ENCODE measurements around the gene GAL3ST3. TPM values are rescaled to one million over a fixed set of nuclear protein-coding genes. Genes with fewer than 3 reads are reported as not detected.

GAL3ST3 gene
- total and polyA plus RNA-seq, 10 of the 15 experiments (the other 5 are each of a cell fraction or from before 2014, with no cell fraction given), result 0.06 to 0.12 TPM; not detected in 8

DNA sequence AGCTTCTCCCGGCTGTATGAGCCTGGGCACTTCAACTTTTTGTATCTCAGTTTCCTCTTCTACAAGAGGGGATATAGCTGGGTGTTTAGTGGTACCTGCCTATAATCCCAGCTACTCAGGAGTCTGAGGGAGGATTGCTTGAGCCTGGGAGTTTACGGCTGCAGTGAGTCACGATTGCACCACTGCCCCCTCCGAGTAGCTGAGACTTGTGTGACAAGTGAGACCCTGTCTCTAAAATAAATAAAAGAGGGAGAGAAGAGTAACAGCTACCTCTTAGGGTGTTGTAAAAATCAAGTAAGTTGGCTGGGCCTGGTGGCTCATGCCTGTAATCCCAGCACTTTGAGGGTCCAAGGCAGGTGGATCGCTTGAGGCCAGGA lies 12.6 kb downstream of the GAL3ST3 start:
- TF ChIP-seq, protein P1, sequence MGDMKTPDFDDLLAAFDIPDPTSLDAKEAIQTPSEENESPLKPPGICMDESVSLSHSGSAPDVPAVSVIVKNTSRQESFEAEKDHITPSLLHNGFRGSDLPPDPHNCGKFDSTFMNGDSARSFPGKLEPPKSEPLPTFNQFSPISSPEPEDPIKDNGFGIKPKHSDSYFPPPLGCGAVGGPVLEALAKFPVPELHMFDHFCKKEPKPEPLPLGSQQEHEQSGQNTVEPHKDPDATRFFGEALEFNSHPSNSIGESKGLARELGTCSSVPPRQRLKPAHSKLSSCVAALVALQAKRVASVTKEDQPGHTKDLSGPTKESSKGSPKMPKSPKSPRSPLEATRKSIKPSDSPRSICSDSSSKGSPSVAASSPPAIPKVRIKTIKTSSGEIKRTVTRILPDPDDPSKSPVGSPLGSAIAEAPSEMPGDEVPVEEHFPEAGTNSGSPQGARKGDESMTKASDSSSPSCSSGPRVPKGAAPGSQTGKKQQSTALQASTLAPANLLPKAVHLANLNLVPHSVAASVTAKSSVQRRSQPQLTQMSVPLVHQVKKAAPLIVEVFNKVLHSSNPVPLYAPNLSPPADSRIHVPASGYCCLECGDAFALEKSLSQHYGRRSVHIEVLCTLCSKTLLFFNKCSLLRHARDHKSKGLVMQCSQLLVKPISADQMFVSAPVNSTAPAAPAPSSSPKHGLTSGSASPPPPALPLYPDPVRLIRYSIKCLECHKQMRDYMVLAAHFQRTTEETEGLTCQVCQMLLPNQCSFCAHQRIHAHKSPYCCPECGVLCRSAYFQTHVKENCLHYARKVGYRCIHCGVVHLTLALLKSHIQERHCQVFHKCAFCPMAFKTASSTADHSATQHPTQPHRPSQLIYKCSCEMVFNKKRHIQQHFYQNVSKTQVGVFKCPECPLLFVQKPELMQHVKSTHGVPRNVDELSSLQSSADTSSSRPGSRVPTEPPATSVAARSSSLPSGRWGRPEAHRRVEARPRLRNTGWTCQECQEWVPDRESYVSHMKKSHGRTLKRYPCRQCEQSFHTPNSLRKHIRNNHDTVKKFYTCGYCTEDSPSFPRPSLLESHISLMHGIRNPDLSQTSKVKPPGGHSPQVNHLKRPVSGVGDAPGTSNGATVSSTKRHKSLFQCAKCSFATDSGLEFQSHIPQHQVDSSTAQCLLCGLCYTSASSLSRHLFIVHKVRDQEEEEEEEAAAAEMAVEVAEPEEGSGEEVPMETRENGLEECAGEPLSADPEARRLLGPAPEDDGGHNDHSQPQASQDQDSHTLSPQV (IDR thresholded peaks at IDR 0.05), result no peak
- TF ChIP-seq NFXL1 (IDR thresholded peaks at IDR 0.05; ENCODE audit: borderline replicate concordance) (no peak), SMAD1 (IDR thresholded peaks at IDR 0.05; ENCODE audit: low read depth, partially characterized antibody) (no peak), SMAD5 (IDR thresholded peaks at IDR 0.05; ENCODE audit: low read depth) (no peak), NR2C2 (IDR thresholded peaks at IDR 0.05; ENCODE audit: borderline replicate concordance, control insufficient read depth, insufficient read length, low read depth) (no peak), RAD51 (IDR thresholded peaks at IDR 0.05) (no peak)
- TF ChIP-seq, protein P2, sequence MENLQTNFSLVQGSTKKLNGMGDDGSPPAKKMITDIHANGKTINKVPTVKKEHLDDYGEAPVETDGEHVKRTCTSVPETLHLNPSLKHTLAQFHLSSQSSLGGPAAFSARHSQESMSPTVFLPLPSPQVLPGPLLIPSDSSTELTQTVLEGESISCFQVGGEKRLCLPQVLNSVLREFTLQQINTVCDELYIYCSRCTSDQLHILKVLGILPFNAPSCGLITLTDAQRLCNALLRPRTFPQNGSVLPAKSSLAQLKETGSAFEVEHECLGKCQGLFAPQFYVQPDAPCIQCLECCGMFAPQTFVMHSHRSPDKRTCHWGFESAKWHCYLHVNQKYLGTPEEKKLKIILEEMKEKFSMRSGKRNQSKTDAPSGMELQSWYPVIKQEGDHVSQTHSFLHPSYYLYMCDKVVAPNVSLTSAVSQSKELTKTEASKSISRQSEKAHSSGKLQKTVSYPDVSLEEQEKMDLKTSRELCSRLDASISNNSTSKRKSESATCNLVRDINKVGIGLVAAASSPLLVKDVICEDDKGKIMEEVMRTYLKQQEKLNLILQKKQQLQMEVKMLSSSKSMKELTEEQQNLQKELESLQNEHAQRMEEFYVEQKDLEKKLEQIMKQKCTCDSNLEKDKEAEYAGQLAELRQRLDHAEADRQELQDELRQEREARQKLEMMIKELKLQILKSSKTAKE (IDR thresholded peaks at IDR 0.05; ENCODE audit: low read depth, poor library complexity, severe bottlenecking), result no peak
- FAIRE-seq, result no peak
- Histone ChIP-seq H3K4me2 (ENCODE audit: control insufficient read depth, insufficient read depth) (no peak overlapping the region), H3K36me3 (ENCODE audit: control insufficient read depth in 2 of 2, insufficient read depth in 2 of 2, low read length in 1 of 2) (no peaks in the 10 kb centered on the region), H2AFZ (ENCODE audit: control insufficient read depth, low read depth, low read length) (no peak overlapping the region), H3K79me2 (ENCODE audit: control insufficient read depth, insufficient read depth, low read length) (no peaks in the 10 kb centered on the region), H3K27ac (ENCODE audit: control insufficient read depth, insufficient read depth) (no peak overlapping the region), H3K9me3 (replicated peaks; ENCODE audit: control insufficient read depth, insufficient read depth, low read length) (no peaks in the 10 kb centered on the region; the same call in 2 of the 3 replicates), H3K9ac (ENCODE audit: control insufficient read depth, insufficient read depth, low read length) (no peak overlapping the region), H3K4me1 (ENCODE audit: control insufficient read depth, insufficient read depth, low read length) (no peaks in the 10 kb centered on the region), H4K20me1 (ENCODE audit: control insufficient read depth, insufficient read depth) (no peaks in the 10 kb centered on the region), H3K27me3 (replicated peaks in 1 of 2; ENCODE audit: control insufficient read depth in 2 of 2, insufficient read depth in 2 of 2, low read length in 1 of 2) (no peaks in the 10 kb centered on the region), H3K4me3 (no peak overlapping the region)
- intact Hi-C loops (cut with micrococcal nuclease; ENCODE audit: unreplicated experiment), result no loop called here
- in situ Hi-C loops (cut with MboI), result no loop called here
- BruUV-seq (replicated peaks), result no TSS peak
- SMC1A ChIA-PET (ENCODE audit: uncharacterized antibody, unreplicated experiment), result interaction anchor here (1.2 to 1.7 kb wide), 2 partner anchors 9 to 27 kb away, joined by 3 to 4 read pairs; no protein-coding TSS in a partner anchor
- no peak for ATAC-seq
- RAD21 ChIA-PET (ENCODE audit: unreplicated experiment), result interaction anchor here (0.8 kb wide), 1 partner anchor 99 kb away, joined by 3 read pairs; no protein-coding TSS in a partner anchor
- CTCF ChIA-PET, result interaction anchor here (1.0 to 3.1 kb wide), 3 partner anchors 9 to 14 kb away, joined by 3 to 25 read pairs (median 19); no protein-coding TSS in a partner anchor
- POLR2A ChIA-PET, result no interaction called here
- 69% methylated on average over 5 of the region's 5 CpGs for WGBS (ENCODE audit: insufficient coverage, insufficient replicate concordance, low lambda C conversion rate, missing lambda C conversion rate)
- no peak for DNase-seq (ENCODE audit: low read depth, low spot score)
